Calu3 (cell line): ENCODE results near the gene LSR. TPM values are rescaled to one million over a fixed set of nuclear protein-coding genes. Genes with fewer than 3 reads are reported as not detected.

Source experiments
- BruUV-seq: library from RNA; stranded (reverse); fragments of 400-500 nt; replicated peaks from 2 replicates; lab custom pipeline; 2021; lab: Mats Ljungman, UMichigan
- CTCF ChIA-PET: fragments of 300-600 bp; sonication (Branson Sonifier 250); formaldehyde crosslinking; loops from one replicate; lab custom pipeline; 2022; ENCODE audit warnings: antibody characterized with exemption; lab: Charles Lee
- DNase-seq: peaks from one replicate; pipeline ENCODE4 v3.0.0; 2022
- H3K27ac Mint-ChIP-seq: one replicate; pipeline ENCODE4 v1.8.0; 2022; ENCODE audit warnings: mixed read lengths; ENCODE audit not compliant: unreplicated experiment
- H3K27me3 Mint-ChIP-seq: one replicate; pipeline ENCODE4 v1.8.0; 2022; ENCODE audit warnings: mixed read lengths; ENCODE audit not compliant: unreplicated experiment
- H3K36me3 Mint-ChIP-seq: one replicate; pipeline ENCODE4 v1.8.0; 2022; ENCODE audit warnings: mild to moderate bottlenecking, moderate library complexity, mixed read lengths; ENCODE audit not compliant: insufficient read depth, unreplicated experiment
- H3K4me1 Mint-ChIP-seq: one replicate; pipeline ENCODE4 v1.8.0; 2022; ENCODE audit warnings: mild to moderate bottlenecking, low read depth, mixed read lengths; ENCODE audit not compliant: unreplicated experiment
- H3K4me3 Mint-ChIP-seq: one replicate; pipeline ENCODE4 v1.8.0; 2022; ENCODE audit warnings: mild to moderate bottlenecking, low read depth, moderate library complexity, mixed read lengths; ENCODE audit not compliant: unreplicated experiment
- H3K9me3 Mint-ChIP-seq: one replicate; pipeline ENCODE4 v1.8.0; 2022; ENCODE audit warnings: low read depth, mixed read lengths; ENCODE audit not compliant: unreplicated experiment
- CTCF ChIP-seq: fragments of 200-600 bp; IDR thresholded peaks from one replicate; pipeline ENCODE4 v1.8.0; 2022; ENCODE audit warnings: antibody characterized with exemption; ENCODE audit not compliant: unreplicated experiment
- intact Hi-C: fragments of 100-400 bp; cut with micrococcal nuclease; formaldehyde crosslinking; loops from one replicate; pipeline ENCODE4 v1.10.0; 2022; ENCODE audit not compliant: unreplicated experiment
- total RNA-seq: library from RNA; stranded (reverse); gene quantifications from 2 replicates; pipeline ENCODE4 v1.2.3, GENCODE V29; 2022

LSR gene
- total RNA-seq, 1 experiment from 2014 or later = 494 TPM

- Mint-ChIP-seq H3K4me3 (no peak overlapping the region), H3K4me1 (no peaks in the 10 kb centered on the region), H3K36me3 (no peaks in the 10 kb centered on the region), H3K27ac (no peak overlapping the region), H3K9me3 (no peaks in the 10 kb centered on the region), H3K27me3 (peaks cover 46% of the 10 kb centered on the region)
- intact Hi-C loops = no loop called here
- DNase-seq = no peak
- BruUV-seq = no TSS peak
- CTCF ChIA-PET = interaction anchor here (0.5 to 0.6 kb wide), 2 partner anchors 12 to 97 kb away, joined by 3 to 5 read pairs; no protein-coding TSS in a partner anchor
- no peak for TF ChIP-seq CTCF
Measured at GRCh38 chr19:35291259-35291658, 42.5 kb downstream of the LSR start.

- CTCF ChIA-PET = interaction anchor here (0.5 kb wide), 1 partner anchor 11 kb away, joined by 3 read pairs; no protein-coding TSS in a partner anchor
- Mint-ChIP-seq H3K4me3 (no peak within 1 kb of the TSS), H3K27ac (no peak within 1 kb of the TSS), H3K27me3 (peaks cover 46% of the 10 kb centered on the region), H3K4me1 (no peaks in the 10 kb centered on the region), H3K9me3 (no peaks in the 10 kb centered on the region), H3K36me3 (no peaks in the 10 kb centered on the region)
- intact Hi-C loops = no loop called here
- BruUV-seq = no TSS peak
- TF ChIP-seq CTCF = no peak
- DNase-seq = no peak
Measured at GRCh38 chr19:35291916-35292315, 43.1 kb downstream of the LSR start, which contains the start of gene MAG. Gene MAG (plus strand): TSS chr19:35292161. CDS start chr19:35295409, 3,248 bp downstream.

- Mint-ChIP-seq H3K27me3 (peaks cover 46% of the 10 kb centered on the region), H3K4me3 (no peak overlapping the region), H3K27ac (no peak overlapping the region), H3K36me3 (no peaks in the 10 kb centered on the region), H3K9me3 (no peaks in the 10 kb centered on the region), H3K4me1 (no peaks in the 10 kb centered on the region)
- no TSS peak for BruUV-seq
- intact Hi-C loops = no loop called here
- no peak for DNase-seq
- CTCF ChIA-PET = no interaction called here
- no peak for TF ChIP-seq CTCF
Measured at GRCh38 chr19:35292421-35293362, 43.9 kb downstream of the LSR start.

- Mint-ChIP-seq H3K4me3 (no peak overlapping the region), H3K36me3 (no peaks in the 10 kb centered on the region), H3K4me1 (no peaks in the 10 kb centered on the region), H3K27me3 (peaks cover 46% of the 10 kb centered on the region), H3K27ac (no peak overlapping the region), H3K9me3 (no peaks in the 10 kb centered on the region)
- no peak for TF ChIP-seq CTCF
- DNase-seq = no peak
- no TSS peak for BruUV-seq
- intact Hi-C loops = no loop called here
- CTCF ChIA-PET = no interaction called here
Measured at GRCh38 chr19:35293363-35293739, 44.5 kb downstream of the LSR start.
